Cerebellar cortex (tissue), 1 donor: ENCODE measurements around the gene CYP11A1.

ENCODE experiments used
- DNase-seq: peaks from one replicate; pipeline ENCODE4 v3.0.0-alpha.2; 2015; ENCODE audit warnings: low spot score

The CYP11A1 gene

GRCh38 chr15:74388363-74388951 lies 21.0 kb upstream of the CYP11A1 start:
- no peak for DNase-seq

GRCh38 chr15:74387621-74388362 lies 20.3 kb upstream of the CYP11A1 start:
- DNase-seq = no peak

GRCh38 chr15:74387141-74387541 lies 19.7 kb upstream of the CYP11A1 start:
- DNase-seq = no peak

- no peak for DNase-seq
Observed at GRCh38 chr15:74386496-74387140, 19.2 kb upstream of the CYP11A1 start.

- no peak for DNase-seq
Observed at GRCh38 chr15:74385733-74386132, 18.3 kb upstream of the CYP11A1 start.

- DNase-seq = no peak
Observed at GRCh38 chr15:74384881-74385643, 17.6 kb upstream of the CYP11A1 start.

GRCh38 chr15:74384566-74384880 lies 17.1 kb upstream of the CYP11A1 start:
- no peak for DNase-seq

GRCh38 chr15:74383695-74384565 lies 16.5 kb upstream of the CYP11A1 start:
- DNase-seq = no peak

- no peak for DNase-seq
Observed at GRCh38 chr15:74383286-74383685, 15.8 kb upstream of the CYP11A1 start.

- DNase-seq = peak; percentile 86
Observed at GRCh38 chr15:74382004-74382816, 14.8 kb upstream of the CYP11A1 start.

GRCh38 chr15:74381481-74381880 lies 14.0 kb upstream of the CYP11A1 start:
- DNase-seq = no peak

GRCh38 chr15:74381190-74381453 lies 13.7 kb upstream of the CYP11A1 start:
- DNase-seq = no peak

GRCh38 chr15:74380361-74381189 lies 13.1 kb upstream of the CYP11A1 start:
- DNase-seq = no peak

- no peak for DNase-seq
Observed at GRCh38 chr15:74378848-74379247, 11.4 kb upstream of the CYP11A1 start.

- no peak for DNase-seq
Observed at GRCh38 chr15:74377831-74378766, 10.7 kb upstream of the CYP11A1 start.

GRCh38 chr15:74376825-74377581 lies 9.6 kb upstream of the CYP11A1 start:
- peak; percentile 28 for DNase-seq

- DNase-seq = no peak
Observed at GRCh38 chr15:74376226-74376625, 8.8 kb upstream of the CYP11A1 start.

GRCh38 chr15:74375303-74375693 lies 7.9 kb upstream of the CYP11A1 start:
- peak; percentile 95 for DNase-seq
